HG03432 (cell line): ENCODE results near the gene SAP30BP.
A peak's percentile ranks its signal among the peaks of the same experiment; 100 is the strongest.

Source experiments
- ATAC-seq: cut with Tn5 transposase; IDR thresholded peaks from one replicate; pipeline ENCODE4 v1.9.1; 2021; ENCODE audit warnings: mild to moderate bottlenecking, moderate library complexity; ENCODE audit not compliant: unreplicated experiment

The SAP30BP gene

GRCh38 chr17:75646638-75646992 lies 20.5 kb upstream of the SAP30BP start:
- no peak for ATAC-seq

- ATAC-seq = no peak
Measured at GRCh38 chr17:75647061-75647460, 20.1 kb upstream of the SAP30BP start.

GRCh38 chr17:75647921-75648320 lies 19.2 kb upstream of the SAP30BP start:
- no peak for ATAC-seq

GRCh38 chr17:75649687-75650086 lies 17.5 kb upstream of the SAP30BP start:
- no peak for ATAC-seq

GRCh38 chr17:75650874-75651273 lies 16.3 kb upstream of the SAP30BP start:
- ATAC-seq = no peak

GRCh38 chr17:75652341-75652740 lies 14.8 kb upstream of the SAP30BP start:
- no peak for ATAC-seq

GRCh38 chr17:75652934-75653549 lies 14.1 kb upstream of the SAP30BP start:
- no peak for ATAC-seq

- ATAC-seq = no peak
Measured at GRCh38 chr17:75654176-75654575, 13.0 kb upstream of the SAP30BP start.

GRCh38 chr17:75658237-75658636 lies 8.9 kb upstream of the SAP30BP start:
- no peak for ATAC-seq

- no peak for ATAC-seq
Measured at GRCh38 chr17:75661531-75661930, 5.6 kb upstream of the SAP30BP start.

- ATAC-seq = no peak
Measured at GRCh38 chr17:75662511-75662910, 4.6 kb upstream of the SAP30BP start.

GRCh38 chr17:75664099-75664549 lies 3.0 kb upstream of the SAP30BP start:
- ATAC-seq = peak; percentile 76

- no peak for ATAC-seq
Measured at GRCh38 chr17:75665981-75666380, 1.2 kb upstream of the SAP30BP start.

- ATAC-seq = no peak
Measured at GRCh38 chr17:75667825-75668224, 687 bp downstream of the SAP30BP start.

- no peak for ATAC-seq
Measured at GRCh38 chr17:75668489-75668888, 1.4 kb downstream of the SAP30BP start.

GRCh38 chr17:75670868-75671267 lies 3.7 kb downstream of the SAP30BP start:
- no peak for ATAC-seq

GRCh38 chr17:75672011-75672410 lies 4.9 kb downstream of the SAP30BP start:
- ATAC-seq = no peak

GRCh38 chr17:75673487-75673886 lies 6.3 kb downstream of the SAP30BP start:
- ATAC-seq = no peak

GRCh38 chr17:75676461-75676860 lies 9.3 kb downstream of the SAP30BP start:
- no peak for ATAC-seq

GRCh38 chr17:75679706-75680211 lies 12.6 kb downstream of the SAP30BP start:
- no peak for ATAC-seq

- no peak for ATAC-seq
Measured at GRCh38 chr17:75680431-75680830, 13.3 kb downstream of the SAP30BP start.

GRCh38 chr17:75681289-75681688 lies 14.2 kb downstream of the SAP30BP start:
- no peak for ATAC-seq

- no peak for ATAC-seq
Measured at GRCh38 chr17:75683583-75683982, 16.4 kb downstream of the SAP30BP start.
